SIG-M5 (cell line): Measurements from ENCODE around the gene PI3.

Experiments
- DNase-seq: peaks from one replicate; lab custom pipeline; 2025; lab: John Stamatoyannopoulos, UW

The PI3 gene

DNA sequence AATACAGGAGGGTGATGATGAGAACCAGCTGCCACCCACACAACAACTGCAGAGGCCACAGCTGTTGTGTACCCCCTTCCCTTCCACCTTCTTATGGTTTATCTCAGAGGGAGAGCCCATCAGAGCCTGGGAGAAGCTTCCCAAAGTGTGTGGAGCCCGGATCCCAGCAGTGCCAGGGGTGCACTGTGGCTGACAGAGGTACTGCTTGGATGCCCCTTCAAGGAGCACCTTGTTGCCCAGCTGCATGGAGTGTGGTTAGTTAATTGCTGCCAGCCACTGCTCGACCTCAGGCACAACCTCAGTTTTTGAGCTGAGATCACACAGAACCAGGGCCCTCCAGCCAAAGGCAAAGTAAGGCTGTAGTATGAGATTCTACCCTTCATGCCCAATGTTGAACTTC is 13.0 kb downstream of the PI3 start:
- no peak for DNase-seq

DNA sequence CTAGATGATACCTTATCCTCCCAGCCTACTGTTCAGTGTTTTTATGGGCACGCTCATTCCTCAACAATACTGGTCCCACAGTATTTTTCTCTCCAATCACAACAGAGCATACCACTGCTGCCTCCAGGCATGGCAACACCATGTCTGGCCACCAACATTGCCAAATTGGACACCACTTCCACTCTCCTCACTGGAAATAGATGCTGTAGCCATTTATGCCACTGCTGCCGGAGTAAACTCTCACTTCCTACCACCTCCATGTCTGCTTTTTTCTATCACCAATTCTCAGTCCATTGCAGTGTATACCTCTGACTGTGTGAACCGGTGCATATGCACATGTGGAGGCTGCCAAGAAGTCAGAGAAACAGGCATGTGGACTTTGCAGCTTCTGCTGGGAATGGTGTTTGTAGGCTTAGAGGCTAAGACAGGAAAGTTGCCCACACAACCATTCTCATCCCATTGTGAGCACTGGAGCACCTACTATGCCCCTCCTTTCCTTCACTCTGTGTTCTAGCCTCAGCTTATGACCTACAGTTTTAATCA is 14.4 kb downstream of the PI3 start:
- DNase-seq: no peak

DNA sequence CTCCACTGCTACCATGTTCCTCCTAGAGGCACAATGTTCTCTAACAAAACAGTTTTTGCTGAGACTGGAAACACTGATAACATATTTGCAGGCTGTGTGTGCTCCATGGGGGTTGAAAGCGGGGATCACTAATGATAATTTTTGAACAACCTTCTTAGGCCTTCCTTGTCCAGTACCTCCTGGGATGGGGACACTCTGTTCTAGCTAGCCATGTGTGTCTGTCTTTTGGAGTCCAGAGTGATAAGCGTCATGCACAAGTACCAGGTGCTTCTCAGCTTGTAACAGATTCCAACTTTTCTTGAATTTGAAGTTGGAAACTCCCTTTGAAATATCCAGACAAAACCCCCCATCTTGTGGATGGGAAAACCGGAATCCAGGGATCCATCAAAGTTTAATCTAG is 15.2 kb downstream of the PI3 start:
- no peak for DNase-seq

DNA sequence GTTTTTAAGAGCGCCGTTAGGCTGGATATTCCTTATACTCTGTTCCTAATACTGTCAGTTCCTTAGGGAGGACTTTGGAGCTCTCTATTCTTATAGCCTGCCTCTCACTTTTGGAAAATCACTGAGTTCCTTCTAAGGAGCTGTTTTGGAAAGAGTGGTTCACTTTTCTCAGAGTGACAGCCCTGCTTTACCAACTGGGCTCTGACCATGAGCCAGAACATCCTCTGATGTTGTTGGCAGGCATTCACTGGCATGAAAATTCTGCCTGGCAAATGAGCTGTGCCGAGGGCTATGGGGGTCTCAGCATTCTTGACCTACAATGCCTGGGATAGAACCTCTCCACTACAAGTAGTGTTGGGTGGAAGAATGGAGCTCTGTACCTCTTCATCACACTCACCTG is 17.2 kb downstream of the PI3 start:
- no peak for DNase-seq

DNA sequence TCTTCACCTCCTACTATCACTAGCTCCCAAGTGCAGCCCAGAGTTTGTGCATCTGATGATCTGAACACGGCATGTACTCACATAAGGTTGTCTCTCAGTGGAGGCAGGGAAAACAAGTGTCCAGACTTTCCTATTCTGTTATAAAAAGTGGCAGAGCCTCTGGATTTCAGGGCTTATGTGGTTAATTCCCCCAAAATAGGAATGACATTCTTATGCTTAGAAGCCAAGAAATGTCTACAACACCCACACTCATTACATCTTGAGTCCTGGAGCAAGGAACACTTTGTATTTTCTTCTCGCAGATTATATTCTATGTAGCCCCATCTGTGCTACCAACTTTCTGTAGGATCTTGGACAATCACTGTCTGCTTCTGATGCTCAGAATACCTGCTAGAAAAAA is 18.6 kb downstream of the PI3 start:
- no peak for DNase-seq

DNA sequence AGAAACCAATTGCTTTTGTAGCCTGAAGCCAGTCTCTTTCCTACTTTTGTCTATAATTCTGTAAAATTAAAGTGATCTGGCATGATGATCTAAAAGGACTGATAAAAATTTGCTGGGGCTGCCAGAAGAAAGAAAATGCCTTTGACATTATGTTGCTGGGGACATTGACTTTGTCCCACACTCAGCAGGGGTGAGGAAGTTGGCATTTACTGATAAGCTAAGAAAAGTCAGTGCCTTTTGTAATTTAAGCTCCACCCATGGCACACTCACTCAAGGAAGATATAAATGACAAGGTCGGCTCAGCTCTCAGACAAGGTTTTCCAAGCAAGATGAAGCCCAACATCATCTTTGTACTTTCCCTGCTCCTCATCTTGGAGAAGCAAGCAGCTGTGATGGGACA is 32.0 kb downstream of the PI3 start, which contains the start of gene SEMG1:
TSS of gene SEMG1 (plus strand) at position 309 of the 400 bp plus-strand sequence. CDS start at position 330, 21 bp downstream.
- DNase-seq: no peak

DNA sequence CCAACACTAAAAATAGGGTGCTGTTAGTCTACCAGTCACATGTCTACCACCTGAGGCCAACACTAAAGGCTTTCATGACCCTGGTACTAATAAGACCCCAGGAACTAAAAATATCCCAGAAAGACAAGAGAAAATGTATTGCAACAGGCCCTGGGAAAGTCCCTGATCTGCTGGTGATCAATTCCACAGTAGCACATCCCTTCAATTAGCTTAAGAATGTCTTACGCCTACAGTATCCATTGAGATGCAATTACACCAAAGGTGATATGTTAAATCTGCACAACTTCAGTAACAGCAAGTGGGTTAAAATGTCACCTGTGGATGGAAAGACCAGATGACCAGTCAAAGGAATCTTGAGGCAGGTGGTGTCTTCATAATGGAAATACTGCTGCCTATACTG is 35.2 kb downstream of the PI3 start:
- no peak for DNase-seq

DNA sequence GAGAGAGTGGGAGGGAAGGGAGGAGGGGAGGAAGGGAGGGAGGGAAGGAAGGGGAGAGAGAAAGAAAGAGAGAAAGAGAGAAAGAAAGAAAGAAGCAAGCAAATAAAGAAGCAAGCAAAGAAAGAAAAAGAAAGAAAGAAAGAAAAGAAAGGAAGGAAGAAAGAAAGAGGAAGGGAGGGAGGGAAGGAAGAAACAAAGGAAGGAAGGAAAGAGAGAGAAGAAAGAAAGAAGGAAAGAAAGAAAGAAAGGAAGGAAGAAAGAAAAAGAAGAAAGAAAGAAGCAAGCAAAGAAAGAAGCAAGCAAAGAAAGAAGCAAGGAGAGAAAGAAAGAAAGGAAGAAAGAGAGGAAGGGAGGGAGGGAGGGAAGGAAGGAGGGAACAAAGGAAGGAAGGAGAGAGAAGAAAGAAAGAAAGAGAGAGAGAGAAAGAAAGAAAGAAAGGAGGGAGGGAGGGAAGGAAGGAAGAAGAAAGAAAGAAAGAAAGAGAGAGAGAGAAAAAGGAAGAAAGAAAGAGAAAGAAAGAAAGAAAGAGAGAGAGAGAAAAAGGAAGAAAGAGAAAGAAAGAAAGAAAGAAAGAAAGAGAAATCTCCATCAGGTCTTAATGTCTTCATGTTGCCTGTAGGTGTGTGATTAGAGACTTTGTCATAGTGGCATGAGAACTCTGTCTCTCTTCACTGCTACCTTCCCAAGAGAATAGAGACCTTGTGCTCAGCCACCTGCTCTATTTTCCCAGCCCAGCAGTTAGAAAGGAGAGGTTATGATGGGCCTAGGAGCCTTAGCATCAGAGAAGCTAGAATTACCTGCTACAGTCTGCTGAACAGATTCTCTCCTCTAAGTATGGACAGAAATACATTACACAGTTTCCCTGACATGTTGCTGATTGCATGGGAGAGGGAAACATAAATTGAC is 37.1 kb downstream of the PI3 start:
- DNase-seq: no peak

DNA sequence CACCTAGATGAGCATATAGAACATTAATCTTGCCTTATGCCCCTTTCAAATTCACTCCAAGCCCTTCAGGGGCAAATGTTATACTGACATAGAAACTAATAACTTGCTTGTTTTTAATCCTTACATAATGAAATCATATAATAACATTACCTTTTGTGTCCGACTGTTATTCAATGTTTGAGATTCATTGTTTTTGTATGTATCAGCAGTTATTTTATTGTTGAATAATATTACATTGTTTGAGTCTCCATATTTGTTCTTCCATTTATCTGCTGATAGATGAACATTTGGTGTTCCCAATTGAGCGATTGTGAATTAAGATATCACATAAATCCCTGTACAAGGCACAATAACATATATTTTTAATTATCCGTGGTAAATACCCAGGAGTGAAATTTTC is 38.1 kb downstream of the PI3 start:
- DNase-seq: no peak

DNA sequence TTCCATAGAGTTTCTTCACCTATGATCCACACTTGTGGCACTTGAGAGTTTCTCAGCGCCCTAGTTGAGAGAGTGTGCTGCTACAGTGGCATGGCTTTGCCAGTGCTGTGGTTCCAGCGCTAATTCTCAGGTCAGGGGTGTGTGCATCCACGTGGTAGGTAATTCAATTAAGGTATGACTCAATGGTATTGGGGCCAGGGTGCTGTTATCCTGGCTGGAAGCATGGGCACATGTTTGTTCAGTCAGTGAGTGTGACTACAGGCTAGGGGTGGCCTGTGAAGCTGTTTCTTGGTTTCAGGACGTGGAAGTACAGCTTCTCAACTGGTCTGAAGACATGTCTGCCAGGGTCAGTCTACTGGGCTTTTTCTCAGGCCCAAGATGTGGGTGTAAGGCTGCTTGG is 43.4 kb downstream of the PI3 start:
- DNase-seq: no peak

DNA sequence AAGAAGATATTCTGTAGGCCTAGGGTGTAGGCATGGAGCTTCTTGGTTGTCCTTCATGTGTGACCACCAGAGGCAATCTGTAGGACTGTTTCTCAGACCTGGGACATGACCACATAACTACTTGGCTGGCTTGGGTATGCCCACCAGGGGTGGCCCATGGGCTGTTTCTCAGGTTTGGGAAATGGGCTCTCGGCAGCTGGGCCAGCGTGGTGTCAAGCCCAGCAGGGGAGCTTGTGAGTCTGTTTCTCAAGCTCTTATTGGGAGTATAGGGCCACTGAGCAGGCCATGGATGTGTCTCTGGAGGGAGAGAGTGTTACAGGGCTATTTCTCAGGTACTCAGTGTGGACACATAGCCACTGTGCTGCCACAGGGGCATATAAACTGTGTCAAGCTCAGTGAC is 43.9 kb downstream of the PI3 start:
- no peak for DNase-seq

DNA sequence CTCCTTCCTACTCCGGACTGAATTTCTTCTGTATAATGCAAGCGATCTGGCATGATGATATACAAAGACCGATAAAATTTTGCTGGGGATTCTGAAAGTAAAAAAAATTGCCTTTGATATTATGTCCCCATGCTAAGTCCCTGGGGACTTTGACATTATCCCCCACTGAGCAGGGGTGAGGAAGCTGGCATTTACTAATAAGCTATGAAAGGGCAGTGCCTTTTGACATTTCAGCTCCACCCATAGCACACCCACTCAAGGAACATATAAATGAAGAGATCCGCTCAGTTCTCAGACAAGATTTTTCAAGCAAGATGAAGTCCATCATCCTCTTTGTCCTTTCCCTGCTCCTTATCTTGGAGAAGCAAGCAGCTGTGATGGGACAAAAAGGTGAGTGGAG is 46.4 kb downstream of the PI3 start, which contains the start of gene SEMG2:
TSS of gene SEMG2 (plus strand) at position 298 of the 400 bp plus-strand sequence. CDS start at position 315, 17 bp downstream.
- no peak for DNase-seq

DNA sequence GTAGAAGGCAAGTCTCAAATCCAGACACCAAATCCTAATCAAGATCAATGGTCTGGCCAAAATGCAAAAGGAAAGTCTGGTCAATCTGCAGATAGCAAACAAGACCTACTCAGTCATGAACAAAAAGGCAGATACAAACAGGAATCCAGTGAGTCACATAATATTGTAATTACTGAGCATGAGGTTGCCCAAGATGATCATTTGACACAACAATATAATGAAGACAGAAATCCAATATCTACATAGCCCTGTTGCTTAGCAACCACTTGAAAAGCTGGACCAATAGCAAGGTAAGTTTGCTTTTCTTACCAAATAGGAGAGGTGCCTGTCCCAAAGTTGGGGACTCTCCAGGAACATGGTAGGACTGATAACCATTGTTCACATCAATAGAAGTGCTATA is 48.4 kb downstream of the PI3 start:
- DNase-seq: no peak
